ENCODE results near the gene MRM3.

Gene MRM3

DNA sequence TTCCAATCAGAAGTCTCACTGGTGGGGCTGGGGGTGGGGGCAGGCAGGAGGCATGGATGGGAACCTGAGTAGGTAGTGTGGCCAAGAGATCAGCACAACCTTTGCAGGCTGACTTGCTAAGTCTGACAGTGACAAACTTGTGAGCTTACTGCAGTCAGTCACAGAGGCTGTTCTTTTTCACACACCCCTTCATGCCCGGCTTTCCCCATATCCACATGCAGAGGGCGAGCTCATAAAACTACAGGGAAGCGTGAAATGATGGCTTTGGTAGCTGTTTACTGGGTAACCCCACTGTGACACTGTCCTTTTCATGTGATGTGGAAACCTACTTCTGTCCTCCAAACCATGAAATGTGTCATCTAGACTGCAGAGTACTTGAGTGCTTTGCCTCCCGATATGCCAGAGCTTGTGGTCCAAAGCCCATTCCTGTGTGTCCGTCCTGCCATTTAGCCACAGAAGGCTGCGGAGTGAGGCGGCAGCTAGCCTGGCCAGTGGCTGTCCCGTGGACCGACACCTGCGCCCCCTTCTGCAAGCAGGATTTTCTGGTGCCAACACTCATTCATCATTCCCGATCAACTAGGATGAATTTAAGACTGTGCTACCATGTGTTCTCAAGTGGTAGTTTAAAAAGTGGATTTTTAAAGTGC lies 39.9 kb upstream of the MRM3 start:
- 96% methylated on average over 10 of the region's 11 CpGs for WGBS (ENCODE audit: insufficient coverage)
- POLR2A ChIA-PET = no interaction called here
- peaks cover 16 to 80% (median 55%) of the 10 kb centered on the region in 4 experiments for H3K36me3 ChIP-seq (ENCODE audit: control insufficient read depth in 4 of 4, insufficient read depth in 4 of 4, low read length in 3 of 4)

DNA sequence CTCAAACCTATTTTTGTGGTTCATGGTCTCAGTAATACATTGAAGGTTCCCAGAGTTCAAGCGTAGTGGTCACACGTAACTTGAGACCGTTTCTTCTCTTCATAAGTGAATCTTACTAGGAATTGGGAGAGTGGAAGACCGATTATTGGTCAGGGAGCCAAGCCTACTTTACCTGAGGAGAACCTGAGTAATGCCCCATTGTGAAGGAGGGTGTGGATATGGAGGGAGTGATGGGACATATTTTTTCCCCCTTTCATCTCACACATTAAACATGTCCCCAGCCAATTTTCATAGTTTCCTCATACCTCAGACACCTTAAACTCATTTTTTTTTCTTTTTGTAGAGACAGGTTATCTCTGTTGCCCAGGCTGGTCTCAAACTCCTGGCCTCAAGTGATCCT lies 39.0 kb upstream of the MRM3 start:
- no peak overlapping the region for H3K4me3 ChIP-seq (ENCODE audit: control insufficient read depth in 1 of 7, extremely low read depth in 1 of 7, insufficient read depth in 4 of 7, low read depth in 2 of 7, low read length in 6 of 7)
- peaks cover 16 to 84% (median 61%) of the 10 kb centered on the region in 4 experiments for H3K36me3 ChIP-seq (ENCODE audit: control insufficient read depth in 4 of 4, insufficient read depth in 4 of 4, low read length in 3 of 4)
- H3K9me3 ChIP-seq (ENCODE audit: control extremely low read depth in 1 of 5, control insufficient read depth in 4 of 5, insufficient read depth in 2 of 5, low read depth in 1 of 5, low read length in 4 of 5) = no peaks in the 10 kb centered on the region
- peaks cover 11 to 13% (median 13%) of the 10 kb centered on the region in 4 experiments for H3K4me1 ChIP-seq (ENCODE audit: control extremely low read depth in 1 of 4, control insufficient read depth in 4 of 4, insufficient read depth in 4 of 4, low read length in 3 of 4)
- no peaks in the 10 kb centered on the region for H3K27me3 ChIP-seq (replicated peaks in 2 of 5; ENCODE audit: control insufficient read depth in 4 of 5, insufficient read depth in 5 of 5, low read length in 4 of 5)
- ChIA-PET POLR2A (no interaction called here), CTCF (no interaction called here)
- no peak for DNase-seq
- H3K27ac ChIP-seq (ENCODE audit: insufficient read depth in 1 of 2, low read depth in 1 of 2, low read length in 2 of 2, poor library complexity in 1 of 2, severe bottlenecking in 2 of 2) = no peak overlapping the region
- WGBS (ENCODE audit: insufficient coverage) = 100% methylated on average over 3 of the region's 4 CpGs

More for the DNA sequence above, 39.9 kb upstream of the MRM3 start:
- CTCF ChIA-PET = interaction anchor here (1.2 kb wide), 1 partner anchor 9 kb away, joined by 3 read pairs; no protein-coding TSS in a partner anchor
- no peaks in the 10 kb centered on the region for H3K9me3 ChIP-seq (ENCODE audit: control extremely low read depth in 1 of 5, control insufficient read depth in 4 of 5, insufficient read depth in 2 of 5, low read depth in 1 of 5, low read length in 4 of 5)
- no peak for DNase-seq
- H3K4me1 ChIP-seq (ENCODE audit: control extremely low read depth in 1 of 4, control insufficient read depth in 4 of 4, insufficient read depth in 4 of 4, low read length in 3 of 4) = peaks cover 11 to 13% (median 13%) of the 10 kb centered on the region in 4 experiments
- no peaks in the 10 kb centered on the region for H3K27me3 ChIP-seq (replicated peaks in 2 of 5; ENCODE audit: control insufficient read depth in 4 of 5, insufficient read depth in 5 of 5, low read length in 4 of 5)
- H3K4me3 ChIP-seq (ENCODE audit: control insufficient read depth in 1 of 7, extremely low read depth in 1 of 7, insufficient read depth in 4 of 7, low read depth in 2 of 7, low read length in 6 of 7) = no peak overlapping the region
- no peak overlapping the region for H3K27ac ChIP-seq (ENCODE audit: insufficient read depth in 1 of 2, low read depth in 1 of 2, low read length in 2 of 2, poor library complexity in 1 of 2, severe bottlenecking in 2 of 2)

DNA sequence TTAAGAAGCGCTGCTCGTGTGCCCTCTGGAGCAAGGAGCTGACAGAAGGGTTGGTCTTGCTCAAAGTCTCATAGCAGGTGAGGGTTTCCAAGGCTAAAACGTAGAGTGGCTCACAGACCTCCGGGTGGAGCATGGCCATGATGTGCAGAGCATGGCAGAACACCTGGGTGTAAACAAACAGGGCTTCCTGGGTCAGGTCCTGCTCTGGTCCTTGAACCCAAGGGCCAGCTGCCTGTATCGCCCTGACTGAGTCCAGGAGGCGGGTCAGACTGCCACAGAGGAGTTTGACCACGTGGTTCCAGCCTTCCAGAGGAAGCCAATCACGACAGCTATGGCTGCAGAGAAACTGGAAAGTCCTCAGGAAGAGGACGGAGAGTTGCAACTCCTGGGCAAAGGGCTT lies 37.2 kb upstream of the MRM3 start:
- ChIA-PET CTCF (interaction anchor here (1.4 kb wide), 1 partner anchor 9 kb away, joined by 3 read pairs; no protein-coding TSS in a partner anchor), POLR2A (no interaction called here)
- no peak for DNase-seq
- peaks cover 16 to 85% (median 63%) of the 10 kb centered on the region in 4 experiments for H3K36me3 ChIP-seq (ENCODE audit: control insufficient read depth in 4 of 4, insufficient read depth in 4 of 4, low read length in 3 of 4)
- no peak overlapping the region for H3K4me3 ChIP-seq (ENCODE audit: control insufficient read depth in 1 of 7, extremely low read depth in 1 of 7, insufficient read depth in 4 of 7, low read depth in 2 of 7, low read length in 6 of 7)
- H3K4me1 ChIP-seq (ENCODE audit: control extremely low read depth in 1 of 4, control insufficient read depth in 4 of 4, insufficient read depth in 4 of 4, low read length in 3 of 4) = peaks cover 8% of the 10 kb centered on the region in 4 experiments
- peaks cover 0 to 3% (median 0%) of the 10 kb centered on the region in 5 experiments for H3K9me3 ChIP-seq (ENCODE audit: control extremely low read depth in 1 of 5, control insufficient read depth in 4 of 5, insufficient read depth in 2 of 5, low read depth in 1 of 5, low read length in 4 of 5)
- 85% methylated on average over 8 of the region's 9 CpGs for WGBS (ENCODE audit: insufficient coverage)
- H3K27me3 ChIP-seq (replicated peaks in 2 of 5; ENCODE audit: control insufficient read depth in 4 of 5, insufficient read depth in 5 of 5, low read length in 4 of 5) = no peaks in the 10 kb centered on the region
- no peak overlapping the region for H3K27ac ChIP-seq (ENCODE audit: insufficient read depth in 1 of 2, low read depth in 1 of 2, low read length in 2 of 2, poor library complexity in 1 of 2, severe bottlenecking in 2 of 2)

DNA sequence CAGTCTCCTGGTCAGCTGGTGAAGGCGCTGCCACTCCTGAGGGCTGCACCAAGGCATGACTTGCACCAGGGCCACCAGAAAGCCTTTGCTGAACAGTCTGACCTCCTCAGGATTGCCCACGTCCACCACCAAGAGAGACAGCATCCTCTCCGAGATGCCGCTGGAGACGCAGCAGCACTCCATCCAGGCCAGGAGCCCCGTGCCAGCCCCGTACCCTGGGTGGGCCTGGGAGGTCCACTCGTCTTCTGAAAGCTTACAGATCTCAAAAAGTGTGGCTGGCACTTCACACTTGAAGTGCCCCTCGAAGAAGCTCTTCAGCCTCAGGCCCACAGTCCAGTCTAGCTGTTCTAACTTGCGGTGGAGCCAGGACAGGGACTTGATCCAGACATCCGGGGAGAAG lies 36.7 kb upstream of the MRM3 start:
- Histone ChIP-seq H3K36me3 (ENCODE audit: control insufficient read depth in 4 of 4, insufficient read depth in 4 of 4, low read length in 3 of 4) (peaks cover 16 to 85% (median 63%) of the 10 kb centered on the region in 4 experiments), H3K27me3 (replicated peaks in 2 of 5; ENCODE audit: control insufficient read depth in 4 of 5, insufficient read depth in 5 of 5, low read length in 4 of 5) (no peaks in the 10 kb centered on the region), H3K4me3 (ENCODE audit: control insufficient read depth in 1 of 7, extremely low read depth in 1 of 7, insufficient read depth in 4 of 7, low read depth in 2 of 7, low read length in 6 of 7) (no peak overlapping the region), H3K4me1 (ENCODE audit: control extremely low read depth in 1 of 4, control insufficient read depth in 4 of 4, insufficient read depth in 4 of 4, low read length in 3 of 4) (peaks cover 3 to 6% (median 6%) of the 10 kb centered on the region in 4 experiments), H3K27ac (ENCODE audit: insufficient read depth in 1 of 2, low read depth in 1 of 2, low read length in 2 of 2, poor library complexity in 1 of 2, severe bottlenecking in 2 of 2) (no peak overlapping the region), H3K9me3 (ENCODE audit: control extremely low read depth in 1 of 5, control insufficient read depth in 4 of 5, insufficient read depth in 2 of 5, low read depth in 1 of 5, low read length in 4 of 5) (peaks cover 0 to 3% (median 0%) of the 10 kb centered on the region in 5 experiments)
- DNase-seq = no peak
- 93% methylated on average over 11 of the region's 11 CpGs for WGBS (ENCODE audit: insufficient coverage)
- ChIA-PET POLR2A (no interaction called here), CTCF (interaction anchor here (1.4 kb wide), 1 partner anchor 9 kb away, joined by 3 read pairs; no protein-coding TSS in a partner anchor)

DNA sequence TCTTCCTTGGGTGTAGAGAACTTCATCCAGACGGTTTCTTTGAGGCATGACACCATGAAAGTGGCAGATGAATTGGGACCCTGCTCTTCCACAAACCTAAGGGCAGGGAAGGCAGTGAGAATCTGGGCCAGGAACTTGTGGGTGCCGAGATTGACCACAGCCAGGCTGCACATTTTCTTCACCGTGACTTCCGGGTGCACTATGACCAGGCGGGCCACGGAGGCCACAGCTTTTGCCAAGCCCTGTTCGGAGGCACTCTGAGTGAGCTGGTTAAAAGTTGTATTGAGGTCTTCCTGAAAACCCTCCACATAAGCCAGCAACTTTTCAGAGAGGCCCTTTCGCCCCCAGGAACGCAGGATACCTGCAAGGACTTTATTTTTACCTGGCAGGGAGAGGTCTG lies 36.0 kb upstream of the MRM3 start:
- Histone ChIP-seq H3K27ac (ENCODE audit: insufficient read depth in 1 of 2, low read depth in 1 of 2, low read length in 2 of 2, poor library complexity in 1 of 2, severe bottlenecking in 2 of 2) (no peak overlapping the region), H3K36me3 (ENCODE audit: control insufficient read depth in 4 of 4, insufficient read depth in 4 of 4, low read length in 3 of 4) (peaks cover 15 to 79% (median 61%) of the 10 kb centered on the region in 4 experiments), H3K9me3 (ENCODE audit: control extremely low read depth in 1 of 5, control insufficient read depth in 4 of 5, insufficient read depth in 2 of 5, low read depth in 1 of 5, low read length in 4 of 5) (peaks cover 0 to 3% (median 0%) of the 10 kb centered on the region in 5 experiments), H3K27me3 (replicated peaks in 2 of 5; ENCODE audit: control insufficient read depth in 4 of 5, insufficient read depth in 5 of 5, low read length in 4 of 5) (no peaks in the 10 kb centered on the region), H3K4me1 (ENCODE audit: control extremely low read depth in 1 of 4, control insufficient read depth in 4 of 4, insufficient read depth in 4 of 4, low read length in 3 of 4) (peaks cover 7 to 10% (median 9%) of the 10 kb centered on the region in 4 experiments), H3K4me3 (ENCODE audit: control insufficient read depth in 1 of 7, extremely low read depth in 1 of 7, insufficient read depth in 4 of 7, low read depth in 2 of 7, low read length in 6 of 7) (no peak overlapping the region)
- DNase-seq = no peak
- ChIA-PET CTCF (interaction anchor here (1.4 kb wide), 1 partner anchor 10 kb away, joined by 3 read pairs; no protein-coding TSS in a partner anchor), POLR2A (no interaction called here)
- WGBS (ENCODE audit: insufficient coverage) = 98% methylated on average over 9 of the region's 9 CpGs

DNA sequence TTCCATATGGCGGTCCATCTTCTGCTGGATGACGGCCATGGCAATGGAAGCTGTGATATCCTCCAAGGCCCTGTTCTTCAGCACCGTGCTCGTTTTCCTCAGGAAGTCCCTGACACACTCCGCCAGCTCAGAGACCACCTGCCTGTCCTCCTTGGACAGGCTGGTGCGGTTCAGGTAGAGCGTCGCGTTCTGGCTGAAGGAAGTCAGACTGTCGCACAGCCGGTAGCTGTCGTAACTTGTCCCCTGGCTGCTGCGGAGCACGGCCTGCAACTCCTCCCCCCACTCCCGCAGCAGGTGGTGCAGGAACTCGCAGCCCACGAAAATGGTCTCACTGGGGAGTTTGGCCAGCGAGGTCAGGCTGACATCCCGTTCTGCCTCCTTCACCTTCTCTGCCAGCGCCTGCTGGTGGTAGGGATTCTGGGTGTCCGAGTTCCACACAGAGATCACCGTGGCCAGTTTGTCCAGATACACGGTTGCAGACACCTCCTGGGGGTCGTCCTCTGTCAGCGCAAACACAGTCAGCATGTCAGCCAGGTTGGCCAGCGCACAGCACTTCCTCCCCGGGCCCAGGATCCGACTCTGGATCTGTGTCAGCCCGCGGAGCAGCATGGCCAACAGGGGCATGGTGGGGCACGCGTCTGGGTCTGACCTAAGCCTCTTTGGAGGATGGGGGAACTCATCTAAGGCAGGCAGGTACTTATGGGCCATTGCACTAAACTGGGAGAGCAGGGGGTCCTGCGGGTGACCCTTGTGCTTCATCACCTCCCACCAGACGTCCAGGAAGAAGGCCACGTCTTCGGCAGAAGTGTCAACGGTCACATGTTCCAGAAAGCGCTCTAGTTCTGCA lies 35.1 kb upstream of the MRM3 start:
- ChIA-PET POLR2A (no interaction called here), CTCF (interaction anchor here (1.3 kb wide), 1 partner anchor 10 kb away, joined by 3 read pairs; no protein-coding TSS in a partner anchor)
- 95% methylated on average over 36 of the region's 38 CpGs for WGBS (ENCODE audit: insufficient coverage)
- H3K9me3 ChIP-seq (ENCODE audit: control extremely low read depth in 1 of 5, control insufficient read depth in 4 of 5, insufficient read depth in 2 of 5, low read depth in 1 of 5, low read length in 4 of 5) = peaks cover 0 to 3% (median 0%) of the 10 kb centered on the region in 5 experiments
- peaks cover 7 to 18% (median 16%) of the 10 kb centered on the region in 4 experiments for H3K4me1 ChIP-seq (ENCODE audit: control extremely low read depth in 1 of 4, control insufficient read depth in 4 of 4, insufficient read depth in 4 of 4, low read length in 3 of 4)
- DNase-seq = no peak
- H3K4me3 ChIP-seq (ENCODE audit: control insufficient read depth in 1 of 7, extremely low read depth in 1 of 7, insufficient read depth in 4 of 7, low read depth in 2 of 7, low read length in 6 of 7) = no peak overlapping the region
- no peak overlapping the region for H3K27ac ChIP-seq (ENCODE audit: insufficient read depth in 1 of 2, low read depth in 1 of 2, low read length in 2 of 2, poor library complexity in 1 of 2, severe bottlenecking in 2 of 2)
- no peaks in the 10 kb centered on the region for H3K27me3 ChIP-seq (replicated peaks in 2 of 5; ENCODE audit: control insufficient read depth in 4 of 5, insufficient read depth in 5 of 5, low read length in 4 of 5)
- peaks cover 13 to 70% (median 54%) of the 10 kb centered on the region in 4 experiments for H3K36me3 ChIP-seq (ENCODE audit: control insufficient read depth in 4 of 4, insufficient read depth in 4 of 4, low read length in 3 of 4)

Measured in common myeloid progenitor, CD34-positive (primary cell).